Body of pancreas (tissue), 4 donors: ENCODE data around the gene CASZ1. TPM values are rescaled to one million over a fixed set of nuclear protein-coding genes. Genes with fewer than 3 reads are reported as not detected.
A peak's percentile ranks its signal among the peaks of the same experiment; 100 is the strongest.

Experiments used
- ATAC-seq: fragments of 150-250 bp; one replicate; pipeline ENCODE4 v1.9.1; 2016
- DNase-seq, 4 donors: peaks; one replicate each; pipeline ENCODE4 v3.0.0-alpha.2; 2019
- H3K27ac ChIP-seq, 4 donors: fragments of 200-600 bp; sonication (generic); 1 replicate in 3 of 4; 2 replicates in 1 of 4; pipeline versions ENCODE4 v1.5.1 to v1.6.1; 2016 to 2019; ENCODE audit warnings: mild to moderate bottlenecking in 1 of 4, mixed read lengths in 1 of 4, moderate library complexity in 1 of 4
- H3K27me3 ChIP-seq, 2 donors: fragments of 200-600 bp; sonication (generic); one replicate each; pipeline ENCODE4 v1.6.0; 2016; ENCODE audit warnings: mild to moderate bottlenecking in 1 of 2
- H3K36me3 ChIP-seq, 2 donors: fragments of 200-600 bp; sonication (generic); replicated peaks in 1 of 2; 2 replicates each; pipeline ENCODE4 v1.5.1; 2016; ENCODE audit warnings: low read depth in 2 of 2; ENCODE audit not compliant: insufficient read depth in 1 of 2
- H3K4me1 ChIP-seq: fragments of 200-600 bp; sonication (generic); one replicate; pipeline ENCODE4 v1.6.0; 2016
- H3K4me3 ChIP-seq, 2 donors: fragments of 200-600 bp; sonication (generic); 1 replicate in 1 of 2; 2 replicates in 1 of 2; pipeline ENCODE4 v1.5.1; 2016 to 2019
- H3K9me3 ChIP-seq, 3 donors: fragments of 200-600 bp; sonication (generic); 1 replicate in 2 of 3; 2 replicates in 1 of 3; pipeline ENCODE4 v1.5.1; 2016
- CTCF ChIP-seq, 7 experiments: fragments of 450-650 bp in 4 of 7; fragments of 200-600 bp in 3 of 7; sonication (generic) in 3 of 7; IDR thresholded peaks; one replicate each; pipeline ENCODE4 v1.5.1; 2016 to 2019; ENCODE audit warnings: antibody characterized with exemption in 7 of 7
- POLR2A ChIP-seq, 3 donors: fragments of 450-650 bp; IDR thresholded peaks; one replicate each; pipeline ENCODE4 v1.6.1; 2016; ENCODE audit warnings: antibody characterized with exemption in 3 of 3, mild to moderate bottlenecking in 2 of 3
- WGBS, 2 donors: methylation state at CpG; one replicate each; pipeline ENCODE4 v1.1.5; 2017; 5-methylcytosine and 5-hydroxymethylcytosine counted together
- intact Hi-C: fragments of 100-400 bp; cut with DNase I; formaldehyde crosslinking; loops from one replicate; pipeline ENCODE4 v1.15.1; 2023
- total RNA-seq, 2 donors: library from RNA; depleted of rRNA; stranded (reverse); fragments of >200 nt; gene quantifications; one replicate each; pipeline ENCODE4 v1.1.0, GENCODE V29; 2016

CASZ1 gene
- total RNA-seq, 2 donors from 2014 or later, result 9.3 to 14.2 TPM

- DNase-seq, result no peak
- H3K4me3 ChIP-seq, result no peak overlapping the region
- TF ChIP-seq POLR2A (IDR thresholded peaks at IDR 0.05), result no peak
- ATAC-seq, result no peak
- no peaks in the 10 kb centered on the region for H3K9me3 ChIP-seq
- WGBS, 2 donors, result 91 to 96% methylated on average over 7 to 8 of the region's 8 CpGs
- peaks cover 14% of the 10 kb centered on the region for H3K4me1 ChIP-seq
- H3K27ac ChIP-seq, result no peak overlapping the region
- intact Hi-C loops, result no loop called here
- peaks cover 0 to 2% of the 10 kb centered on the region in 2 donors for H3K36me3 ChIP-seq
- H3K27me3 ChIP-seq, result no peaks in the 10 kb centered on the region
Measured at GRCh38 chr1:10634075-10634427, 162.4 kb downstream of the CASZ1 start.

GRCh38 chr1:10633416-10633815, 163.0 kb downstream of the CASZ1 start:
- Histone ChIP-seq H3K9me3 (no peaks in the 10 kb centered on the region), H3K4me3 (no peak overlapping the region), H3K36me3 (peaks cover 0 to 2% of the 10 kb centered on the region in 2 donors), H3K4me1 (peaks cover 21% of the 10 kb centered on the region), H3K27me3 (no peaks in the 10 kb centered on the region), H3K27ac (no peak overlapping the region)
- intact Hi-C loops, result no loop called here
- 93 to 94% methylated on average over 5 to 10 of the region's 10 CpGs for WGBS, 2 donors
- DNase-seq, result no peak
- ATAC-seq, result no peak
- TF ChIP-seq CTCF (IDR thresholded peaks at IDR 0.05) (no peak), POLR2A (IDR thresholded peaks at IDR 0.05) (no peak)

- WGBS, 2 donors, result 93 to 95% methylated on average over 8 to 14 of the region's 14 CpGs
- TF ChIP-seq POLR2A (IDR thresholded peaks at IDR 0.05), result no peak
- no peak for TF ChIP-seq CTCF (IDR thresholded peaks at IDR 0.05)
- Histone ChIP-seq H3K27ac (no peak overlapping the region), H3K4me1 (peaks cover 26% of the 10 kb centered on the region), H3K9me3 (no peaks in the 10 kb centered on the region), H3K4me3 (no peak overlapping the region), H3K27me3 (no peaks in the 10 kb centered on the region), H3K36me3 (peaks cover 0 to 2% of the 10 kb centered on the region in 2 donors)
- intact Hi-C loops, result no loop called here
- ATAC-seq (no peak), DNase-seq (no peak)
Measured at GRCh38 chr1:10632691-10633090, 163.8 kb downstream of the CASZ1 start.

GRCh38 chr1:10631811-10632593, 164.4 kb downstream of the CASZ1 start:
- no peaks in the 10 kb centered on the region for H3K9me3 ChIP-seq
- no peaks in the 10 kb centered on the region for H3K27me3 ChIP-seq
- 69 to 90% methylated on average over 8 to 13 of the region's 14 CpGs for WGBS, 2 donors
- no peak overlapping the region for H3K4me3 ChIP-seq
- no peak for ATAC-seq
- peak overlapping the region in 1 of 4 donors; percentile 40 for H3K27ac ChIP-seq
- peaks cover 29% of the 10 kb centered on the region for H3K4me1 ChIP-seq
- DNase-seq, result peak in 1 of 4 donors; percentile 45
- peaks cover 0 to 2% of the 10 kb centered on the region in 2 donors for H3K36me3 ChIP-seq
- TF ChIP-seq CTCF (IDR thresholded peaks at IDR 0.05) (peak in 1 of 7 experiments; percentile 1), POLR2A (IDR thresholded peaks at IDR 0.05) (no peak)
- intact Hi-C loops, result no loop called here

- Histone ChIP-seq H3K4me1 (peaks cover 31% of the 10 kb centered on the region), H3K4me3 (no peak overlapping the region), H3K36me3 (peaks cover 0 to 2% of the 10 kb centered on the region in 2 donors), H3K9me3 (no peaks in the 10 kb centered on the region), H3K27ac (peak overlapping the region in 1 of 4 donors; percentile 40), H3K27me3 (no peaks in the 10 kb centered on the region)
- ATAC-seq (no peak), DNase-seq (peak in 1 of 4 donors; percentile 9)
- 80 to 88% methylated on average over 14 to 17 of the region's 20 CpGs for WGBS, 2 donors
- TF ChIP-seq POLR2A (IDR thresholded peaks at IDR 0.05), result no peak
- no peak for TF ChIP-seq CTCF (IDR thresholded peaks at IDR 0.05)
- intact Hi-C loops, result no loop called here
Measured at GRCh38 chr1:10631121-10631810, 165.2 kb downstream of the CASZ1 start.
